Dendritic cell treated with granulocyte-macrophage colony-stimulating factor and Interleukin-4, amounts not matched to agents 40 ng/mL and 50 ng/mL, for 4 days (primary cell): Measurements from ENCODE around the gene UBA52.
A peak's percentile ranks its signal among the peaks of the same experiment; 100 is the strongest.

Experiments used
- H3K27ac Mint-ChIP-seq: one replicate; pipeline ENCODE4 v1.8.0; 2022; ENCODE audit warnings: mild to moderate bottlenecking, mixed read lengths
- H3K27me3 Mint-ChIP-seq: one replicate; pipeline ENCODE4 v1.8.0; 2022; ENCODE audit warnings: mild to moderate bottlenecking, mixed read lengths
- H3K36me3 Mint-ChIP-seq: one replicate; pipeline ENCODE4 v1.8.0; 2022; ENCODE audit warnings: low read depth, mixed read lengths
- H3K4me1 Mint-ChIP-seq: one replicate; pipeline ENCODE4 v1.8.0; 2022; ENCODE audit warnings: low read depth, mixed read lengths
- H3K4me3 Mint-ChIP-seq: one replicate; pipeline ENCODE4 v1.8.0; 2022; ENCODE audit warnings: mild to moderate bottlenecking, moderate library complexity, mixed read lengths
- H3K9me3 Mint-ChIP-seq: one replicate; pipeline ENCODE4 v1.8.0; 2022; ENCODE audit warnings: mixed read lengths
- intact Hi-C: fragments of 100-400 bp; cut with micrococcal nuclease; formaldehyde crosslinking; loops from one replicate; pipeline ENCODE4 v1.15.0; 2022

Gene UBA52

DNA sequence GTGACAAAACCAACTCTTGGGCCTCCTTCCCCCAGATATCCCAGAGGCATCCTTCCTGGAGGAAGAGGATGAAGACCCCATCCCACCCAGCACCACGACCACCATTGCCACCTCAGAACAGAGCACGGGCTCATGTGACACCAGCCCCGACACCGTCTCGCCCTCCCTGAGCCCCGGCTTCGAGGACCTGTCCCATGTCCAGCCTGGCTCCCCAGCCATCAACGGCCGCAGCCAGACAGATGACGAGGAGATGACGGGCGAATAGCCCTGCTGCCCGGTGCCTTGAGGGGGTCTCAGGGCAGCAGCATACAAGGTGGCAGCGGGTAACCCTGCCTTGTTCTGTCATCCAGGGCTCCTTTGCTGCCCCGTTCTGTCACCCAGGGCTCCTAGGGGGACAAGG lies 3.3 kb upstream of the UBA52 start:
- H3K27ac Mint-ChIP-seq: no peak overlapping the region
- H3K4me3 Mint-ChIP-seq: no peak overlapping the region
- H3K4me1 Mint-ChIP-seq: peaks cover 19% of the 10 kb centered on the region
- no peaks in the 10 kb centered on the region for H3K9me3 Mint-ChIP-seq
- peaks cover 90% of the 10 kb centered on the region for H3K36me3 Mint-ChIP-seq
- H3K27me3 Mint-ChIP-seq: no peaks in the 10 kb centered on the region
- intact Hi-C loops: no loop called here

- Mint-ChIP-seq H3K36me3 (peaks cover 71% of the 10 kb centered on the region), H3K9me3 (no peaks in the 10 kb centered on the region), H3K4me1 (peaks cover 25% of the 10 kb centered on the region), H3K27me3 (no peaks in the 10 kb centered on the region), H3K4me3 (no peak overlapping the region), H3K27ac (no peak overlapping the region)
- intact Hi-C loops: loop anchor here (5.0 kb wide), 1 partner anchor 97 kb away; no protein-coding TSS in a partner anchor
Measured at GRCh38 chr19:18574691-18575291, 3.1 kb downstream of the UBA52 start.

DNA sequence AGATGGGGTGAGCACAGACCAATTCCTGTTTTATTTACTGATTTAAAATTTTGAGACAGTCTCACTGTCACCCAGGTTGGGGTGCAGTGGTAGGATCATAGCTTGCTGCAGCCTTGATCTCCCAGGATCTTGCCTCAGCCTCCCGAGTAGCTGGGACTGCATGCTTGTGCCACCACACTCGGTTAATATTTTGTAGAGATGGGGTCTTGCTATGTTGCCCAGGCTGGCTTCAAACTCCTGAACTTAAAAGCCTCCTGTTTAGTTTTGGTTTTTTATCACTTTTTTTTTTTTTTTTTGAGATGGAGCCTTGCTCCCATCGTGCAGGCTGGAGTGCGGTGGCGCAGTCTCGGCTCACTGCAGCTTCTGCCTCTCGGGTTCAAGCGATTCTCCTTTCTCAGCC lies 4.7 kb downstream of the UBA52 start:
- peaks cover 22% of the 10 kb centered on the region for H3K4me1 Mint-ChIP-seq
- H3K27me3 Mint-ChIP-seq: no peaks in the 10 kb centered on the region
- no peak overlapping the region for H3K27ac Mint-ChIP-seq
- H3K9me3 Mint-ChIP-seq: no peaks in the 10 kb centered on the region
- H3K4me3 Mint-ChIP-seq: no peak overlapping the region
- H3K36me3 Mint-ChIP-seq: peaks cover 65% of the 10 kb centered on the region
- intact Hi-C loops: no loop called here

DNA sequence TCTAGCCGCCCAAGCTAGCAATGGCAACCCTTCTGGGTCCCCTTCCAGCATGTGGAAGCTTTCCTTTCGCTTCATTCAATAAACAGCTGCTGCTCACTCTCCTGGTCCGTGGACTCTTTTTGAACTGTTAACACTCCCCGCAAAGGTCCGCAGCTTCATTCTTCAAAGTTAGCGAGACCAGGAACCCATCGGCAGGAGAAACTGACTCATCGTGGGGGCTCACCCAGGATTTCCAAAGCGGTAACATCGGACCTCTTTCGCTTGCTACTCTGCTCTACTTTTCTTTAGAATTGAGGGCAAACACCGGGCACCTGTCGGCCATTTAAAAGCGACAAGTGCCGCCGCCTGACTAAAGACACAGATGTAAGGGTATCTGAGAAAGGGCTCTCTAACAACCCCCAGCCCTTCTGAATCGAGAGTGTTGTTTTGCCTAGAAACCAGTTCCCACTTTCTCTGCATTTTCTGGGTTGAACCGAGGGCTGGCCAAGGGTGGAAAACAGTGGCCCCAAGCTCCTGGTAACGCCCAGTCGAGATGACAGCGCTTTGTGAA lies 5.8 kb downstream of the UBA52 start:
- no peaks in the 10 kb centered on the region for H3K27me3 Mint-ChIP-seq
- no peak overlapping the region for H3K4me3 Mint-ChIP-seq
- intact Hi-C loops: no loop called here
- H3K4me1 Mint-ChIP-seq: peaks cover 16% of the 10 kb centered on the region
- H3K27ac Mint-ChIP-seq: no peak overlapping the region
- peaks cover 55% of the 10 kb centered on the region for H3K36me3 Mint-ChIP-seq
- H3K9me3 Mint-ChIP-seq: no peaks in the 10 kb centered on the region

DNA sequence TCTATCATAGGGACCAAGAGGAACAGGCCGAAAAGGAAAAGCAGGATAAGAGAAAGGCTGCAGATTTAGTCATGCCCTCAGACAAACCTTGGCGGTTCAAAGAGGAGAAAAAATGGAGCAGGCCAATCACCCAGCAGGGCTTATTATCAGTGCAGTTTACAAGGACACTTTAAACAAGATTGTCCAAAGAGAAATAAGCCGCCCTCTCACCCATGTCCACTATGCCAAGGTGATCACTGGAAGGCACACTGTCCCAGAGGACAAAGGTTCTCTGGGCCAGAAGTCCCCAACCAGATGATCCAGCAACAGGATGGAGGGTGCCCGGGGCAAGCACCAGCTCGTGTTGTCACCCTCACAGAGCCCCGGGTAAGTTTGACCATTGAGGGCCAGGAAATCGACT lies 8.7 kb downstream of the UBA52 start:
- peaks cover 4% of the 10 kb centered on the region for H3K4me1 Mint-ChIP-seq
- H3K36me3 Mint-ChIP-seq: peaks cover 26% of the 10 kb centered on the region
- no peaks in the 10 kb centered on the region for H3K9me3 Mint-ChIP-seq
- H3K4me3 Mint-ChIP-seq: no peak overlapping the region
- H3K27ac Mint-ChIP-seq: no peak overlapping the region
- H3K27me3 Mint-ChIP-seq: no peaks in the 10 kb centered on the region
- intact Hi-C loops: no loop called here

DNA sequence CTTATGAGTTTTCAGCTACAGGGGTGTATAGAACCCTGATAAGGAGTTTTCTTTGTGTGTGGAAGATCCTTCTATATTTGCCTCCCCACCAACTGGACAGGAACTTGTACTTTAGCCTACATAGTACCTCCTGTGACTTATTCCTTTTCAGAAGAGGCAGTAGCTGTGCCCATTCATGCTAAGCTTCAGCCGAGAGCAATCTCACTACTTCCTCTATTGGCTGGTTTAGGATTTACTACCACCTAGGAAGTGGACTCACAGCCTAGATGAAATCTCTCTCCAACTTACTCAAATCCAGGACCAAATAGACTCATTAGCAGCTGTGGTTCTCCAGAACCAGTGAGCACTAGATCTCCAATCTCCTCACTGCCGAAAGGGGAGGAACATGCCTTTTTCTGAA lies 14.6 kb downstream of the UBA52 start:
- Mint-ChIP-seq H3K4me3 (no peak overlapping the region), H3K27me3 (no peaks in the 10 kb centered on the region), H3K4me1 (peaks cover 51% of the 10 kb centered on the region), H3K9me3 (no peaks in the 10 kb centered on the region), H3K36me3 (peaks cover 23% of the 10 kb centered on the region), H3K27ac (peak overlapping the region; percentile 85)
- intact Hi-C loops: loop anchor here (5.0 kb wide), 3 partner anchors 64 to 261 kb away; partner anchors contain the start of gene ELL

DNA sequence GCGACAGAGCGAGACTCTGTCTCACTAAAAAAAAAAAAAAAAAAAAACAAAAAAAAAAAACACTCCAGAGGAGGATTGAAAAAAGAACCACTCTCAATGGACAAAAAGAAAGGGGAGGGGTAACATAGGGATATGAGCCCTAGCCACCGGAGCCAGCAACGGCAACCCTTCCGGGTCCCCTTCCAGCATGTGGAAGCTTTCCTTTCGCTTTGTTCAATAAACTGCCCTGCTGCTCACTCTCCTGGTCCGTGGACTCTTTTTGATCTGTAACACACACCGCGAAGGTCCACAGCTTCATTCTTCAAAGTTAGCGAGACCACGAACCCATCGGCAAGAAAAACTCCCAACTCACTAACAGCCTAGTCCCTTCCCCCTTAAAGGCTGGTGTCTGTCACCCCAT lies 15.9 kb downstream of the UBA52 start:
- H3K27me3 Mint-ChIP-seq: no peaks in the 10 kb centered on the region
- peak overlapping the region; percentile 88 for H3K4me3 Mint-ChIP-seq
- intact Hi-C loops: loop anchor here (5.0 kb wide), 3 partner anchors 65 to 260 kb away; partner anchors contain the start of gene ELL
- peak overlapping the region; percentile 91 for H3K27ac Mint-ChIP-seq
- H3K4me1 Mint-ChIP-seq: peaks cover 51% of the 10 kb centered on the region
- peaks cover 36% of the 10 kb centered on the region for H3K36me3 Mint-ChIP-seq
- H3K9me3 Mint-ChIP-seq: no peaks in the 10 kb centered on the region

DNA sequence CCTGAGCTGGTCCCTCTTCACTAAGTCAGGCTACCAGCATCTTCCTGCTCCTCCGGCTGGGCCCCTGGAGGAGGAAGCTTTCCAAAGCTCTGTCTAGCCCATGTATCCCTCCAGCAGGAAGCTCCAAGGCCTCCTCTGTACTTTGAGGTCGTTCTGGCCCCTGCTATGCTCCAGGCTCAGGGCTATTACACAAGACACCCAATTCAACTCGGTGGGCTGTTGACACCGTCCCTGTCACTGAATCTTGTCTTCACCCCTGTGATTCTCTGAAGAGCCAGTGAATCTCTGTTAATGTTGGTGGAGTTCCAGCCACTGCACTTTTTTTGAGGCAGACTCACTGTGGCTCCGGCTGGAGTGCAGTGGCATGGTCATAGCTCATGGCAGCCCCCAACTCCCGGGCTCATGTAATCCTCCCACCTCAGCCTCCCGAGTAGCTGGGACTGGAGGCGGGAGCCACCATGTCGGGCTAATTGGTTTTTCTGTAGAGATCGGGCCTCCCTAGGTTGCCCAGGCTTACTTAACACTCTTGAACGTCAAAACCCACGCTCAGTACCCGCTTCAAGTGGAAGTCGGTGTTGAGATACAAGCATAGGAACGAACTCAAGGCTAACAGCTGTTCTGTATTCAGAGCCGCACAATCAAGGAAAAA lies 16.4 kb downstream of the UBA52 start:
- H3K27me3 Mint-ChIP-seq: no peaks in the 10 kb centered on the region

DNA sequence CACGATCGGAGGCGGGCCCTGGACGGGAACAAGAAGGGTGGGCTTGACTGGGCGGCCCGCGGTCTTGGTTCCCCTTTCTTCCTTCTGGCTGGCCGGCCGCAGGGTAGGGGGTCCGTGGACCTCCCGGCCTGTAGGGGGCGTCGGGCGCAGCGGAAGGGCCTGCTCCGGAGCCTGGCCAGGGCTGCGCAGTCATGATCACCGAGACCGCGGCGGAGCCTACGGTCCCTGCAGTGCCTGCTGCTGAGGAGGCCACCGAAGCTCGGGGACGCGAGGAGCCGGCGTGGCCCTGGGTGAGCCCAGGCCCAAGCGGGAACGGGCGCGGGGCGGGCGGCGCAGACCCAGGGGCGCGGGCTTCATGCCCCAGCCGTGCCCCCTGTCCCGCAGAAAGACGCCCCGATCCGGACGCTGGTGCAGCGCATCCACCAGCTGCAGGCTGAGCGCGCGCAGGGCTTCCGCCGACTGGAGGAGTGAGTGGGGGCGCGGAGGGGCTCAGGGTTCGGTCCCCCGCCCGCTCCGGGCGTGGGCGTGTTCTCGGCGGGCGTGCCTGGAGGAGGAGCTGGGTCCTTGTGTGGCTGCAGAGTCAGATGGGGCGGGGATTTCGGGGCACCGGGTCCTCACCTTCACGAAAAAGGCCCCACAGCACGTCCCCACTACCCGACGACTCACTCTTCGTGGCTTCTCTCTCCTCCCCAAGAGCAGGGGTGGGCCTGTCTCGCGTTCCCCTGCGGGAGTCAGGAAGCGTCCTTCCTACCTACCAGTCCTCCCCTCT lies 17.1 kb downstream of the UBA52 start, which contains the start of gene REX1BD:
Gene REX1BD, plus strand, starts transcription at position 188 of the 769 bp plus-strand sequence. Its CDS starts 4 bp downstream, at position 192.
- Mint-ChIP-seq H3K27ac (peak within 1 kb of the TSS; percentile 91), H3K4me3 (peak within 1 kb of the TSS; percentile 88), H3K9me3 (no peaks in the 10 kb centered on the region), H3K4me1 (peaks cover 62% of the 10 kb centered on the region), H3K36me3 (peaks cover 44% of the 10 kb centered on the region), H3K27me3 (no peaks in the 10 kb centered on the region)
- intact Hi-C loops: loop anchor here (2.0 to 5.0 kb wide), 4 partner anchors 16 to 259 kb away; partner anchors contain the start of gene ELL

More for the DNA sequence above, 16.4 kb downstream of the UBA52 start:
- H3K4me3 Mint-ChIP-seq: peak overlapping the region; percentile 88
- H3K9me3 Mint-ChIP-seq: no peaks in the 10 kb centered on the region
- peaks cover 41% of the 10 kb centered on the region for H3K36me3 Mint-ChIP-seq
- H3K27ac Mint-ChIP-seq: peak overlapping the region; percentile 91
- intact Hi-C loops: loop anchor here (2.0 to 5.0 kb wide), 4 partner anchors 15 to 259 kb away; partner anchors contain the start of gene ELL
- peaks cover 55% of the 10 kb centered on the region for H3K4me1 Mint-ChIP-seq

GRCh38 chr19:18589380-18590272 lies 18.0 kb downstream of the UBA52 start:
- peak overlapping the region; percentile 91 for H3K27ac Mint-ChIP-seq
- H3K4me3 Mint-ChIP-seq: peak overlapping the region; percentile 88
- H3K36me3 Mint-ChIP-seq: peaks cover 44% of the 10 kb centered on the region
- H3K4me1 Mint-ChIP-seq: peaks cover 70% of the 10 kb centered on the region
- H3K27me3 Mint-ChIP-seq: peaks cover 2% of the 10 kb centered on the region
- H3K9me3 Mint-ChIP-seq: no peaks in the 10 kb centered on the region
- intact Hi-C loops: loop anchor here (2.0 to 10.0 kb wide), 5 partner anchors 17 to 258 kb away; partner anchors contain the start of gene ELL

DNA sequence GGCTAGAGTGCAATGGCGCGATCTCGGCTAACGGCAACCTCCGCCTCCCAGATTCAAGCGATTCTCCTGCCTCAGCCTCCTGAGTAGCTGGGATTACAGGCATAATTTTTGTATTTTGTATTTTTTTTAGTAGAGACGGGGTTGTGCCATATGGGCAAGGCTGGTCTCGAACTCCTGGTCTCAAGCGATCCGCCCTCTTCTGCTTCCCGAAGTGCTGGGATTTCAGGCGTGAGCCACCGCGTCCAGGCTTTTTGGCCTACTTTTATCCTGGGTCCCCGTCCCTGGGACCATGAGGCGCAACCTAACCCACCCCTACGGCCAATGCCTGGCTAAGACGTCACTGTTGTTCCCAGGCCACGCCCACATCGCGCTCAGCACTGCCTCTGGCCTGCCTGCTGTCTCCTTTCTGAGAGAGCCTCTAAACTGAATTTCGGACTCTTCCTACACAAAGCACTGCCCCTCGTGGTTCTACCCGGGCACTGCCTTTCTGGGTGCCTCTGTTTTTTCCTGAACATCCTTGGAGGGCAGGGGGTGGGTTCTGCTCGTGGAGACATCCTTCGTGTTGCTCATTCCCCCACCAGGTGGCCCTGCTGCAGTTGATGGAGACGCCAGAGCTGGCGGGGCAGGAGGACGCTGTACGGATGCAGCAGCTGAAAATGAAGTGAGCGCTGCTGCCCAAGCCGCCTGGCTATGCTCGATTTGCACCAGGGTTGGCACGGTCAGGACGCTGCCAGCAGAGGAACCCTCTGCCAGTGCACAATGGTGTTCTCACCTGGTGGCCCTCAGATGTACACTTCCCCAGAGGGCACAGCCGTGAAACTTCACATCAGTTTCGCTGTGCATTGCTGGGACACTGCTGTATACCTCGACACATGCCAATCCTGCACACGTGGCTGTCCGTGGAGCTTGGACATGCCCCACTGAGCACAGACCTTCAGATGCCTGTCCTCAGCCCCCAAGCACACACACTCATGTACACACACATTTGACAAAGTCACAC lies 18.9 kb downstream of the UBA52 start:
- peaks cover 73% of the 10 kb centered on the region for H3K4me1 Mint-ChIP-seq
- intact Hi-C loops: loop anchor here (10.0 kb wide), 1 partner anchor 84 kb away; no protein-coding TSS in a partner anchor

More for the DNA sequence above, 18.9 kb downstream of the UBA52 start:
- Mint-ChIP-seq H3K36me3 (peaks cover 44% of the 10 kb centered on the region), H3K27ac (peak overlapping the region; percentile 91), H3K4me3 (peak overlapping the region; percentile 88), H3K27me3 (peaks cover 9% of the 10 kb centered on the region), H3K9me3 (no peaks in the 10 kb centered on the region)
